Testis (tissue), 2 donors: ENCODE data around the gene IGF2R.
"Not testable (repeated sequence)": the region's sequence is repeated elsewhere in the genome, so short reads cannot be mapped to it uniquely, and the experiment has no call there.

ENCODE experiments used
- POLR2A ChIP-seq: fragments of 450-650 bp; IDR thresholded peaks from one replicate; pipeline ENCODE4 v1.6.1; 2017; ENCODE audit warnings: antibody characterized with exemption, mild to moderate bottlenecking, moderate library complexity
- TF ChIP-seq, protein P1 (sequence below), 3 experiments: fragments of 450-650 bp in 2 of 3; fragments of 200-600 bp in 1 of 3; sonication (generic) in 1 of 3; IDR thresholded peaks; one replicate each; pipeline ENCODE4 v1.5.1; 2016 to 2019; ENCODE audit warnings: antibody characterized with exemption in 3 of 3, mild to moderate bottlenecking in 2 of 3, moderate library complexity in 1 of 3

- TF ChIP-seq, protein P1, sequence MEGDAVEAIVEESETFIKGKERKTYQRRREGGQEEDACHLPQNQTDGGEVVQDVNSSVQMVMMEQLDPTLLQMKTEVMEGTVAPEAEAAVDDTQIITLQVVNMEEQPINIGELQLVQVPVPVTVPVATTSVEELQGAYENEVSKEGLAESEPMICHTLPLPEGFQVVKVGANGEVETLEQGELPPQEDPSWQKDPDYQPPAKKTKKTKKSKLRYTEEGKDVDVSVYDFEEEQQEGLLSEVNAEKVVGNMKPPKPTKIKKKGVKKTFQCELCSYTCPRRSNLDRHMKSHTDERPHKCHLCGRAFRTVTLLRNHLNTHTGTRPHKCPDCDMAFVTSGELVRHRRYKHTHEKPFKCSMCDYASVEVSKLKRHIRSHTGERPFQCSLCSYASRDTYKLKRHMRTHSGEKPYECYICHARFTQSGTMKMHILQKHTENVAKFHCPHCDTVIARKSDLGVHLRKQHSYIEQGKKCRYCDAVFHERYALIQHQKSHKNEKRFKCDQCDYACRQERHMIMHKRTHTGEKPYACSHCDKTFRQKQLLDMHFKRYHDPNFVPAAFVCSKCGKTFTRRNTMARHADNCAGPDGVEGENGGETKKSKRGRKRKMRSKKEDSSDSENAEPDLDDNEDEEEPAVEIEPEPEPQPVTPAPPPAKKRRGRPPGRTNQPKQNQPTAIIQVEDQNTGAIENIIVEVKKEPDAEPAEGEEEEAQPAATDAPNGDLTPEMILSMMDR (IDR thresholded peaks at IDR 0.05), result not testable (repeated sequence)
- TF ChIP-seq POLR2A, result not testable (repeated sequence)
These were observed 1.3 kb upstream of the IGF2R start for GRCh38 chr6:159967621-159968020.
